ENCODE measurements around the gene NPRL2. TPM values are rescaled to one million over a fixed set of nuclear protein-coding genes. Genes with fewer than 3 reads are reported as not detected.

Gene NPRL2
- total and polyA plus RNA-seq, 9 of the 15 experiments (the other 6 are each of a cell fraction or from before 2014, with no cell fraction given), result 17.4 to 40.4 (median 24.4) TPM

DNA sequence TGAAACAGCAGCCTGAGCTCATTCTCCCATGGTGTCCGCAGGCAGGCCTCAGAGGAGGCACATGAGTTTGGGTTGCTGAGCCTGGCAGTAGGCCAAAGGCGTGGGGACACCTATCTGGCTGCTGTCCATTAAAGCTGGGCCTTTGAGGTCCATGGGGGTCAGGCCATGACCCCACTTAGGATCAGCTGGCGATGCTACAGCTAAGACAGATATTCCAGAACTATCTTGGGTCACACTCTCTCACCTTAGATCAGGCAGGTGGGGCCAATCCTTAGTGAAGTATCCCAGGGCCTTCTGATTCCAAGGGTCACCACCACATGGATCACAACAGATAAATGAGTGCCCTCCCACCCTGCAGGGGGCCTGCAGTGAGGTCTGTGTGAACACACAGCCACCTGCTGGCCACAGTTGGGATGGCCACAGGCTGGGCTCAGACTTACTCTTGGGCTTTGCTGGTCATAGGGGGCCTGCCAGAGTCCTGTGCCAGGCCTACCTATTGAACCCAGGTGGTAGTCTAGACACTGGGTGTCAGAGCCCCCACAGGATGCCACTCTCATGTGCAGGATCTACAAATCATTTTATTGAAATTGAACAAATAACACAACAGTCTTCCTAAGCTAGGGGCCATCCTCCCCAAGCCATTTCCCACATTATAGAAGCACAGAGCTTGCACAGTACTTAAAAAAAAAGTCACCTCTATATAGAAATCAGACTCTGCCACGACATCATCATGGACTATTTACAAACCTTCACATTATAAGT is 26.0 kb downstream of the NPRL2 start (continued):
- no peak for TF ChIP-seq ETV6 (IDR thresholded peaks at IDR 0.05; ENCODE audit: borderline replicate concordance in 1 of 2, low read depth in 2 of 2, low read length in 1 of 2)
- no peak for TF ChIP-seq ETV6 (CRISPR knock-in tag; IDR thresholded peaks at IDR 0.05; ENCODE audit: borderline replicate concordance)
- no peak for TF ChIP-seq ETS2 (tag; IDR thresholded peaks at IDR 0.05; ENCODE audit: borderline replicate concordance, poor library complexity, severe bottlenecking)
- TF ChIP-seq, protein P1, sequence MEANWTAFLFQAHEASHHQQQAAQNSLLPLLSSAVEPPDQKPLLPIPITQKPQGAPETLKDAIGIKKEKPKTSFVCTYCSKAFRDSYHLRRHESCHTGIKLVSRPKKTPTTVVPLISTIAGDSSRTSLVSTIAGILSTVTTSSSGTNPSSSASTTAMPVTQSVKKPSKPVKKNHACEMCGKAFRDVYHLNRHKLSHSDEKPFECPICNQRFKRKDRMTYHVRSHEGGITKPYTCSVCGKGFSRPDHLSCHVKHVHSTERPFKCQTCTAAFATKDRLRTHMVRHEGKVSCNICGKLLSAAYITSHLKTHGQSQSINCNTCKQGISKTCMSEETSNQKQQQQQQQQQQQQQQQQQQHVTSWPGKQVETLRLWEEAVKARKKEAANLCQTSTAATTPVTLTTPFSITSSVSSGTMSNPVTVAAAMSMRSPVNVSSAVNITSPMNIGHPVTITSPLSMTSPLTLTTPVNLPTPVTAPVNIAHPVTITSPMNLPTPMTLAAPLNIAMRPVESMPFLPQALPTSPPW (CRISPR knock-in tag; IDR thresholded peaks at IDR 0.05), result peak; percentile 46
- no peak; the same call in 1 of the 2 replicates for TF ChIP-seq JUND (IDR thresholded peaks at IDR 0.05; ENCODE audit: borderline replicate concordance, low read depth, low read length)
- TF ChIP-seq JUND (tag; IDR thresholded peaks at IDR 0.05; ENCODE audit: borderline replicate concordance, low read depth, low read length), result no peak
- TF ChIP-seq POLR2AphosphoS5 (IDR thresholded peaks at IDR 0.05; ENCODE audit: control insufficient read depth, insufficient read depth, low read depth, low read length), result no peak
- peak; percentile 96 for TF ChIP-seq NFIC (IDR thresholded peaks at IDR 0.05)
- no peak for TF ChIP-seq ZNF518B (CRISPR knock-in tag; IDR thresholded peaks at IDR 0.05)
- no peak for TF ChIP-seq MLX (CRISPR knock-in tag; conservative IDR thresholded peaks at IDR 0.05)
- TF ChIP-seq, protein P2, sequence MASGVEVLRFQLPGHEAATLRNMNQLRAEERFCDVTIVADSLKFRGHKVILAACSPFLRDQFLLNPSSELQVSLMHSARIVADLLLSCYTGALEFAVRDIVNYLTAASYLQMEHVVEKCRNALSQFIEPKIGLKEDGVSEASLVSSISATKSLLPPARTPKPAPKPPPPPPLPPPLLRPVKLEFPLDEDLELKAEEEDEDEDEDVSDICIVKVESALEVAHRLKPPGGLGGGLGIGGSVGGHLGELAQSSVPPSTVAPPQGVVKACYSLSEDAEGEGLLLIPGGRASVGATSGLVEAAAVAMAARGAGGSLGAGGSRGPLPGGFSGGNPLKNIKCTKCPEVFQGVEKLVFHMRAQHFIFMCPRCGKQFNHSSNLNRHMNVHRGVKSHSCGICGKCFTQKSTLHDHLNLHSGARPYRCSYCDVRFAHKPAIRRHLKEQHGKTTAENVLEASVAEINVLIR (CRISPR knock-in tag; IDR thresholded peaks at IDR 0.05), result no peak
- TF ChIP-seq PHF21A (IDR thresholded peaks at IDR 0.05; ENCODE audit: borderline replicate concordance, low read depth), result no peak
- TF ChIP-seq ZNF76 (CRISPR knock-in tag; IDR thresholded peaks at IDR 0.05; ENCODE audit: borderline replicate concordance), result no peak
- no peak for TF ChIP-seq SMAD3 (CRISPR knock-in tag; conservative IDR thresholded peaks at IDR 0.05)
- no peak for TF ChIP-seq ZNF23 (CRISPR knock-in tag; IDR thresholded peaks at IDR 0.05)
- TF ChIP-seq C11orf30 (IDR thresholded peaks at IDR 0.05; ENCODE audit: low read depth), result no peak
- no peak for TF ChIP-seq ZNF778 (CRISPR knock-in tag; IDR thresholded peaks at IDR 0.05)
- no peak for TF ChIP-seq ZNF3 (CRISPR knock-in tag; IDR thresholded peaks at IDR 0.05)
- TF ChIP-seq, protein P3, sequence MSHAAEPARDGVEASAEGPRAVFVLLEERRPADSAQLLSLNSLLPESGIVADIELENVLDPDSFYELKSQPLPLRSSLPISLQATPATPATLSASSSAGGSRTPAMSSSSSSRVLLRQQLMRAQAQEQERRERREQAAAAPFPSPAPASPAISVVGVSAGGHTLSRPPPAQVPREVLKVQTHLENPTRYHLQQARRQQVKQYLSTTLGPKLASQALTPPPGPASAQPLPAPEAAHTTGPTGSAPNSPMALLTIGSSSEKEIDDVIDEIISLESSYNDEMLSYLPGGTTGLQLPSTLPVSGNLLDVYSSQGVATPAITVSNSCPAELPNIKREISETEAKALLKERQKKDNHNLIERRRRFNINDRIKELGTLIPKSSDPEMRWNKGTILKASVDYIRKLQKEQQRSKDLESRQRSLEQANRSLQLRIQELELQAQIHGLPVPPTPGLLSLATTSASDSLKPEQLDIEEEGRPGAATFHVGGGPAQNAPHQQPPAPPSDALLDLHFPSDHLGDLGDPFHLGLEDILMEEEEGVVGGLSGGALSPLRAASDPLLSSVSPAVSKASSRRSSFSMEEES (CRISPR knock-in tag; IDR thresholded peaks at IDR 0.05), result no peak

Measured in K562 (cell line).